ENCODE results near the gene PHF11.
A peak's percentile ranks its signal among the peaks of the same experiment; 100 is the strongest.

PHF11 gene

GRCh38 chr13:49497272-49497671 is 1.5 kb downstream of the PHF11 start:
- FAIRE-seq = no peak
- no peak for DNase-seq (ENCODE audit: insufficient read length, low spot score)

GRCh38 chr13:49498206-49498605 is 2.5 kb downstream of the PHF11 start:
- no peak for FAIRE-seq

GRCh38 chr13:49499889-49500660 is 4.3 kb downstream of the PHF11 start:
- DNase-seq (ENCODE audit: insufficient read length, low spot score) (peak; percentile 9), FAIRE-seq (no peak)

More at GRCh38 chr13:49498206-49498605, 2.5 kb downstream of the PHF11 start:
- no peak for DNase-seq (ENCODE audit: insufficient read length, low spot score)

GRCh38 chr13:49502954-49503353 is 7.2 kb downstream of the PHF11 start:
- FAIRE-seq (no peak), DNase-seq (ENCODE audit: insufficient read length, low spot score) (no peak)

GRCh38 chr13:49503951-49504350 is 8.2 kb downstream of the PHF11 start:
- no peak for DNase-seq (ENCODE audit: insufficient read length, low spot score)
- FAIRE-seq = no peak

- FAIRE-seq (no peak), DNase-seq (ENCODE audit: insufficient read length, low spot score) (no peak)
Observed at GRCh38 chr13:49512578-49512977, 16.8 kb downstream of the PHF11 start.

- no peak for FAIRE-seq
- no peak for DNase-seq (ENCODE audit: insufficient read length, low spot score)
Observed at GRCh38 chr13:49516467-49516866, 20.7 kb downstream of the PHF11 start.

GRCh38 chr13:49517461-49517860 is 21.7 kb downstream of the PHF11 start:
- peak; percentile 10 for DNase-seq (ENCODE audit: insufficient read length, low spot score)
- FAIRE-seq = no peak

GRCh38 chr13:49521224-49521623 is 25.5 kb downstream of the PHF11 start:
- DNase-seq (ENCODE audit: insufficient read length, low spot score) (no peak), FAIRE-seq (no peak)

GRCh38 chr13:49524740-49525501 is 29.2 kb downstream of the PHF11 start:
- DNase-seq (ENCODE audit: insufficient read length, low spot score) (no peak), FAIRE-seq (no peak)

GRCh38 chr13:49527123-49527522 is 31.4 kb downstream of the PHF11 start:
- FAIRE-seq (no peak), DNase-seq (ENCODE audit: insufficient read length, low spot score) (no peak)

GRCh38 chr13:49528161-49528560 is 32.4 kb downstream of the PHF11 start:
- no peak for FAIRE-seq
- no peak for DNase-seq (ENCODE audit: insufficient read length, low spot score)

- DNase-seq (ENCODE audit: insufficient read length, low spot score) = no peak
- no peak for FAIRE-seq
Observed at GRCh38 chr13:49530457-49530856, 34.7 kb downstream of the PHF11 start.

GRCh38 chr13:49532593-49532992 is 36.8 kb downstream of the PHF11 start:
- DNase-seq (ENCODE audit: insufficient read length, low spot score) = no peak
- FAIRE-seq = no peak

GRCh38 chr13:49533011-49533410 is 37.3 kb downstream of the PHF11 start:
- no peak for DNase-seq (ENCODE audit: insufficient read length, low spot score)
- no peak for FAIRE-seq

- FAIRE-seq (no peak), DNase-seq (ENCODE audit: insufficient read length, low spot score) (no peak)
Observed at GRCh38 chr13:49533591-49534269, 38.0 kb downstream of the PHF11 start.

GRCh38 chr13:49536144-49536873 is 40.6 kb downstream of the PHF11 start:
- DNase-seq (ENCODE audit: insufficient read length, low spot score) (no peak), FAIRE-seq (no peak)

GRCh38 chr13:49538404-49538803 is 42.7 kb downstream of the PHF11 start:
- FAIRE-seq = no peak
- DNase-seq (ENCODE audit: insufficient read length, low spot score) = no peak

- no peak for FAIRE-seq
- no peak for DNase-seq (ENCODE audit: insufficient read length, low spot score)
Observed at GRCh38 chr13:49539313-49539712, 43.6 kb downstream of the PHF11 start.

GRCh38 chr13:49539746-49540145 is 44.0 kb downstream of the PHF11 start:
- FAIRE-seq = no peak
- DNase-seq (ENCODE audit: insufficient read length, low spot score) = no peak

- DNase-seq (ENCODE audit: insufficient read length, low spot score) (no peak), FAIRE-seq (no peak)
Observed at GRCh38 chr13:49540552-49540951, 44.8 kb downstream of the PHF11 start.
